ENCODE measurements around the gene MATN1.

The MATN1 gene

GRCh38 chr1:30735124-30735523 is 11.7 kb upstream of the MATN1 start:
- peaks cover 62% of the 10 kb centered on the region for H3K36me3 ChIP-seq (ENCODE audit: control insufficient read depth, insufficient read depth, low read length)
- TF ChIP-seq, protein P1, sequence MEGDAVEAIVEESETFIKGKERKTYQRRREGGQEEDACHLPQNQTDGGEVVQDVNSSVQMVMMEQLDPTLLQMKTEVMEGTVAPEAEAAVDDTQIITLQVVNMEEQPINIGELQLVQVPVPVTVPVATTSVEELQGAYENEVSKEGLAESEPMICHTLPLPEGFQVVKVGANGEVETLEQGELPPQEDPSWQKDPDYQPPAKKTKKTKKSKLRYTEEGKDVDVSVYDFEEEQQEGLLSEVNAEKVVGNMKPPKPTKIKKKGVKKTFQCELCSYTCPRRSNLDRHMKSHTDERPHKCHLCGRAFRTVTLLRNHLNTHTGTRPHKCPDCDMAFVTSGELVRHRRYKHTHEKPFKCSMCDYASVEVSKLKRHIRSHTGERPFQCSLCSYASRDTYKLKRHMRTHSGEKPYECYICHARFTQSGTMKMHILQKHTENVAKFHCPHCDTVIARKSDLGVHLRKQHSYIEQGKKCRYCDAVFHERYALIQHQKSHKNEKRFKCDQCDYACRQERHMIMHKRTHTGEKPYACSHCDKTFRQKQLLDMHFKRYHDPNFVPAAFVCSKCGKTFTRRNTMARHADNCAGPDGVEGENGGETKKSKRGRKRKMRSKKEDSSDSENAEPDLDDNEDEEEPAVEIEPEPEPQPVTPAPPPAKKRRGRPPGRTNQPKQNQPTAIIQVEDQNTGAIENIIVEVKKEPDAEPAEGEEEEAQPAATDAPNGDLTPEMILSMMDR (IDR thresholded peaks at IDR 0.05; ENCODE audit: insufficient read depth, low read length, poor library complexity, severe bottlenecking), result no peak
- no peak for DNase-seq (ENCODE audit: extremely low read depth, insufficient read length)

GRCh38 chr1:30734580-30734979 is 11.2 kb upstream of the MATN1 start:
- H3K27me3 ChIP-seq (replicated peaks; ENCODE audit: control insufficient read depth, insufficient read depth, low read length), result no peaks in the 10 kb centered on the region
- no peak overlapping the region for H3K4me3 ChIP-seq (replicated peaks; ENCODE audit: low read depth, low read length)
- TF ChIP-seq, protein P1 (IDR thresholded peaks at IDR 0.05; ENCODE audit: insufficient read depth, low read length, poor library complexity, severe bottlenecking), result no peak
- peaks cover 57% of the 10 kb centered on the region for H3K36me3 ChIP-seq (ENCODE audit: control insufficient read depth, insufficient read depth, low read length)
- no peak for DNase-seq (ENCODE audit: extremely low read depth, insufficient read length)

More at GRCh38 chr1:30735124-30735523, 11.7 kb upstream of the MATN1 start:
- Histone ChIP-seq H3K4me3 (replicated peaks; ENCODE audit: low read depth, low read length) (no peak overlapping the region), H3K27me3 (replicated peaks; ENCODE audit: control insufficient read depth, insufficient read depth, low read length) (no peaks in the 10 kb centered on the region)

- no peaks in the 10 kb centered on the region for H3K27me3 ChIP-seq (replicated peaks; ENCODE audit: control insufficient read depth, insufficient read depth, low read length)
- H3K4me3 ChIP-seq (replicated peaks; ENCODE audit: low read depth, low read length), result no peak overlapping the region
- DNase-seq (ENCODE audit: extremely low read depth, insufficient read length), result no peak
- TF ChIP-seq, protein P1 (IDR thresholded peaks at IDR 0.05; ENCODE audit: insufficient read depth, low read length, poor library complexity, severe bottlenecking), result no peak
- H3K36me3 ChIP-seq (ENCODE audit: control insufficient read depth, insufficient read depth, low read length), result peaks cover 53% of the 10 kb centered on the region
Measured at GRCh38 chr1:30734106-30734505, 10.7 kb upstream of the MATN1 start.

- Histone ChIP-seq H3K27me3 (replicated peaks; ENCODE audit: control insufficient read depth, insufficient read depth, low read length) (no peaks in the 10 kb centered on the region), H3K4me3 (replicated peaks; ENCODE audit: low read depth, low read length) (no peak overlapping the region), H3K36me3 (ENCODE audit: control insufficient read depth, insufficient read depth, low read length) (peaks cover 47% of the 10 kb centered on the region)
- DNase-seq (ENCODE audit: extremely low read depth, insufficient read length), result no peak
- TF ChIP-seq, protein P1 (IDR thresholded peaks at IDR 0.05; ENCODE audit: insufficient read depth, low read length, poor library complexity, severe bottlenecking), result no peak
Measured at GRCh38 chr1:30733493-30733892, 10.1 kb upstream of the MATN1 start.

DNA sequence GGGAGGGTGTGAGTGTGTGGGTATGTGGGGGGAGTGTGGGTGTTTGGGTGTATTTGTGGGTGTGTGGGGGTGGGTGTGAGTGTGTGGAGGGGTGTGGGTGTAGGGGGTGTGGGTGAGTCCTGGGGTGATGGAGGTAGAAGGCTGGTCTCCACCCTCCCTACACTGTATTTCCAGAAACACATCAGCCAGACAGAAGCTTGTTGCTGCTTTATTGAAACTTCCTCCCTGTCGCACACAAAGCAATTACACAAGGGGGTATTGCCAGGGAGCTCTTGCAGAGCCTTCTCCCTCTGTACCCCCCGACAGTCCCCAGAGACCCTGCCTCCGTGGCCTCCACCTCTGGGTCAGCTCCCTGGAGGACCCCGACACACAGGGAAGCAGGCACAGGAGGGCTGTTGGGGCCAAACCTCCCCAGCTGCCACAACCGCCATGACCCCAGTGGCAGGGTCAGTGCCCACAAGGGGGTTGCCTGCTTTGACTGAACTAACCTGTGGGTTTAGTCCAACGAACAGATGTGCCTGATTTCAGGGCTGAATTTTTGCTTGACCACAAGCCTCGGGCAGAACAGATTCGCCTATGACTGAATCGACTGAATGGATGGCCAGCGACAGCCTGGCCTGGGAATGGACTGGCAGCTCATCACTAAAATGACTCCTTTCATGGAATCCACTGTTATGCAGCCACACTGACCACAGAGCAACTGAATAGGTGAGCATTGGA is 9.1 kb upstream of the MATN1 start:
- Histone ChIP-seq H3K27me3 (replicated peaks; ENCODE audit: control insufficient read depth, insufficient read depth, low read length) (no peaks in the 10 kb centered on the region), H3K4me3 (replicated peaks; ENCODE audit: low read depth, low read length) (no peak overlapping the region), H3K36me3 (ENCODE audit: control insufficient read depth, insufficient read depth, low read length) (peaks cover 36% of the 10 kb centered on the region)
- peak; percentile 65 for DNase-seq (ENCODE audit: extremely low read depth, insufficient read length)
- TF ChIP-seq, protein P1 (IDR thresholded peaks at IDR 0.05; ENCODE audit: insufficient read depth, low read length, poor library complexity, severe bottlenecking), result no peak
